H1 (cell line): ENCODE results near the gene DPP4. TPM values are rescaled to one million over a fixed set of nuclear protein-coding genes. Genes with fewer than 3 reads are reported as not detected.

Experiments
- ASH2L ChIP-seq: fragments of 200-600, 300-600 bp; sonication (generic); IDR thresholded peaks from one replicate; pipeline ENCODE4 v1.7.1; 2017; ENCODE audit warnings: low read length
- BACH1 ChIP-seq: IDR thresholded peaks from 2 replicates; pipeline ENCODE4 v1.6.1; 2012; ENCODE audit warnings: low read length, improper control_type of control experiment
- CHD7 ChIP-seq: fragments of 300-600 bp; sonication (generic); IDR thresholded peaks from 2 replicates; pipeline ENCODE4 v1.7.1; 2012; ENCODE audit warnings: low read length, moderate library complexity, mild to moderate bottlenecking, inconsistent platforms; ENCODE audit not compliant: insufficient replicate concordance
- EGR1 ChIP-seq: IDR thresholded peaks from 2 replicates; pipeline ENCODE4 v1.6.1; 2011; ENCODE audit warnings: low read depth, low read length, borderline replicate concordance
- FOSL1 ChIP-seq: IDR thresholded peaks from 2 replicates; pipeline ENCODE4 v1.6.1; 2011; ENCODE audit warnings: mild to moderate bottlenecking, low read depth, low read length, moderate library complexity; ENCODE audit not compliant: insufficient read depth
- NANOG ChIP-seq: IDR thresholded peaks from 2 replicates; pipeline ENCODE4 v1.6.1; 2011; ENCODE audit warnings: low read length, low read depth, mild to moderate bottlenecking, inconsistent platforms; ENCODE audit not compliant: insufficient read depth, poor library complexity, severe bottlenecking
- RAD21 ChIP-seq, 2 experiments: IDR thresholded peaks in 1 of 2; conservative IDR thresholded peaks in 1 of 2; 2 replicates each; pipeline ENCODE4 v1.6.1; 2011; ENCODE audit warnings: low read depth in 2 of 2, low read length in 2 of 2, improper control_type of control experiment in 1 of 2, inconsistent platforms in 1 of 2, mild to moderate bottlenecking in 1 of 2, moderate library complexity in 1 of 2
- RBBP5 ChIP-seq: IDR thresholded peaks from 2 replicates; pipeline ENCODE4 v1.7.1; 2012; ENCODE audit warnings: low read depth, mild to moderate bottlenecking, inconsistent platforms, low read length, moderate library complexity, borderline replicate concordance
- polyA plus RNA-seq, 7 experiments: library from polyadenylated mRNA; depleted of rRNA in 3 of 7; stranded (reverse) in 5 of 7; unstranded in 2 of 7; fragments of >200 nt in 5 of 7; fragments of 200-250 nt in 2 of 7; gene quantifications; 1 replicate in 5 of 7; 2 replicates in 1 of 7; 4 replicates in 1 of 7; pipeline versions ENCODE4 v1.2.1 to v1.2.3, GENCODE V29; 2011 to 2013; ENCODE audit warnings: missing spikeins in 2 of 7, mixed read lengths in 2 of 7
- total RNA-seq: library from RNA; stranded (reverse); fragmentation: NEBNext Ultra II Directional; extraction: Animal tissue kit (Norgen Biotek cat#: 25700); gene quantifications from 2 replicates; pipeline ENCODE4 v1.2.1, GENCODE V29; 2021
- TF ChIP-seq, protein P1 (sequence below): IDR thresholded peaks from 2 replicates; pipeline ENCODE4 v1.6.1; 2012; ENCODE audit warnings: inconsistent platforms

DPP4 gene
- total and polyA plus RNA-seq, 2 of the 8 experiments (the other 6 are each of a cell fraction or from before 2014, with no cell fraction given) = 1.3 to 3.1 TPM

- TF ChIP-seq CHD7 = no peak
- TF ChIP-seq EGR1 = no peak
- TF ChIP-seq RAD21 (IDR thresholded peaks at IDR 0.05 in 1 of 2, conservative IDR thresholded peaks at IDR 0.05 in 1 of 2; ENCODE audit: low read depth in 2 of 2, low read length in 2 of 2) = no peak
- no peak for TF ChIP-seq FOSL1
- TF ChIP-seq, protein P1, sequence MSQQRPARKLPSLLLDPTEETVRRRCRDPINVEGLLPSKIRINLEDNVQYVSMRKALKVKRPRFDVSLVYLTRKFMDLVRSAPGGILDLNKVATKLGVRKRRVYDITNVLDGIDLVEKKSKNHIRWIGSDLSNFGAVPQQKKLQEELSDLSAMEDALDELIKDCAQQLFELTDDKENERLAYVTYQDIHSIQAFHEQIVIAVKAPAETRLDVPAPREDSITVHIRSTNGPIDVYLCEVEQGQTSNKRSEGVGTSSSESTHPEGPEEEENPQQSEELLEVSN = no peak
- no peak for TF ChIP-seq ASH2L
- no peak for TF ChIP-seq BACH1
- no peak for TF ChIP-seq NANOG
- TF ChIP-seq RBBP5 = no peak
Observed at GRCh38 chr2:162053066-162053807, 20.8 kb downstream of the DPP4 start (continued).
